Breast epithelium (tissue), 3 donors: Measurements from ENCODE around the gene IL4.

Source experiments
- CTCF ChIP-seq, 3 donors: fragments of 450-650 bp; IDR thresholded peaks; one replicate each; pipeline ENCODE4 v1.5.1; 2016 to 2017; ENCODE audit warnings: antibody characterized with exemption in 3 of 3, mild to moderate bottlenecking in 3 of 3, moderate library complexity in 3 of 3
- POLR2A ChIP-seq: fragments of 450-650 bp; IDR thresholded peaks from one replicate; pipeline ENCODE4 v1.6.1; 2016; ENCODE audit warnings: antibody characterized with exemption, mild to moderate bottlenecking, moderate library complexity
- POLR2AphosphoS5 ChIP-seq, 3 donors: sonication (generic); formaldehyde crosslinking; IDR thresholded peaks; one replicate each; pipeline ENCODE4 v1.6.1; 2017; ENCODE audit warnings: antibody characterized with exemption in 3 of 3

- no peak for TF ChIP-seq POLR2AphosphoS5 (IDR thresholded peaks at IDR 0.05)
- no peak for TF ChIP-seq CTCF (IDR thresholded peaks at IDR 0.05)
- TF ChIP-seq POLR2A: no peak
Measured at GRCh38 chr5:132655821-132656773, 17.7 kb upstream of the IL4 start.
